Ramos (cell line): ENCODE data around the gene COG5.
"Not testable (repeated sequence)": the region's sequence is repeated elsewhere in the genome, so short reads cannot be mapped to it uniquely, and the experiment has no call there.

Source experiments
- in situ Hi-C: fragments of 300-500 bp; cut with MboI; formaldehyde crosslinking; loops from one replicate; pipeline ENCODE4 v1.14.3; 2022; ENCODE audit warnings: low sequenced_read_pairs; ENCODE audit not compliant: unreplicated experiment

The COG5 gene

GRCh38 chr7:107294182-107294581, 269.5 kb downstream of the COG5 start:
- in situ Hi-C loops = no loop called here

GRCh38 chr7:107292591-107292990, 271.1 kb downstream of the COG5 start:
- in situ Hi-C loops = no loop called here

- in situ Hi-C loops = no loop called here
Measured at GRCh38 chr7:107291434-107291833, 272.3 kb downstream of the COG5 start.

- in situ Hi-C loops = no loop called here
Measured at GRCh38 chr7:107286751-107287621, 276.7 kb downstream of the COG5 start.

- in situ Hi-C loops = no loop called here
Measured at GRCh38 chr7:107284911-107285479, 278.7 kb downstream of the COG5 start.

GRCh38 chr7:107277331-107277730, 286.4 kb downstream of the COG5 start:
- in situ Hi-C loops = no loop called here

GRCh38 chr7:107276220-107276827, 287.4 kb downstream of the COG5 start:
- in situ Hi-C loops = no loop called here

GRCh38 chr7:107274506-107274905, 289.2 kb downstream of the COG5 start:
- in situ Hi-C loops = no loop called here

GRCh38 chr7:107269790-107270189, 293.9 kb downstream of the COG5 start:
- in situ Hi-C loops = no loop called here

- in situ Hi-C loops = no loop called here
Measured at GRCh38 chr7:107268594-107268993, 295.1 kb downstream of the COG5 start.

GRCh38 chr7:107267138-107267537, 296.6 kb downstream of the COG5 start:
- in situ Hi-C loops = no loop called here

- in situ Hi-C loops = no loop called here
Measured at GRCh38 chr7:107264723-107265122, 299.0 kb downstream of the COG5 start.

- in situ Hi-C loops = no loop called here
Measured at GRCh38 chr7:107262857-107263256, 300.9 kb downstream of the COG5 start.

GRCh38 chr7:107258737-107259136, 305.0 kb downstream of the COG5 start:
- in situ Hi-C loops = no loop called here

GRCh38 chr7:107255602-107256001, 308.1 kb downstream of the COG5 start:
- in situ Hi-C loops = no loop called here

GRCh38 chr7:107254398-107254985, 309.2 kb downstream of the COG5 start:
- in situ Hi-C loops = no loop called here

GRCh38 chr7:107253599-107253998, 310.1 kb downstream of the COG5 start:
- in situ Hi-C loops = no loop called here

- in situ Hi-C loops = no loop called here
Measured at GRCh38 chr7:107251963-107252362, 311.8 kb downstream of the COG5 start.

GRCh38 chr7:107248551-107249316, 315.0 kb downstream of the COG5 start:
- in situ Hi-C loops = no loop called here

- in situ Hi-C loops = not testable (repeated sequence)
Measured at GRCh38 chr7:107246836-107247235, 316.9 kb downstream of the COG5 start.
